Ascending aorta (tissue), 2 donors: ENCODE results near the gene ANTXR1. TPM values are rescaled to one million over a fixed set of nuclear protein-coding genes. Genes with fewer than 3 reads are reported as not detected.
"Not testable (repeated sequence)": the region's sequence is repeated elsewhere in the genome, so short reads cannot be mapped to it uniquely, and the experiment has no call there.

ENCODE experiments used
- DNase-seq, 2 donors: peaks; one replicate each; pipeline ENCODE4 v3.0.0-alpha.2; 2019; ENCODE audit warnings: low spot score in 2 of 2
- H3K27ac ChIP-seq, 2 donors: fragments of 200-600 bp; sonication (generic); one replicate each; pipeline ENCODE4 v1.5.1; 2016 to 2017; ENCODE audit warnings: mild to moderate bottlenecking in 1 of 2
- H3K27me3 ChIP-seq: fragments of 200-600 bp; sonication (generic); one replicate; pipeline ENCODE4 v1.5.1; 2017
- H3K36me3 ChIP-seq, 2 donors: fragments of 200-600 bp; sonication (generic); one replicate each; pipeline ENCODE4 v1.5.1; 2016
- H3K4me1 ChIP-seq, 2 donors: fragments of 200-600 bp; sonication (generic); one replicate each; pipeline ENCODE4 v1.5.1; 2016 to 2017; ENCODE audit warnings: mild to moderate bottlenecking in 1 of 2
- H3K4me3 ChIP-seq, 2 donors: fragments of 200-600 bp; sonication (generic); one replicate each; pipeline ENCODE4 v1.5.1; 2016 to 2017; ENCODE audit warnings: mild to moderate bottlenecking in 1 of 2
- H3K9me3 ChIP-seq, 2 donors: fragments of 200-600 bp; sonication (generic); one replicate each; pipeline ENCODE4 v1.5.1; 2016
- intact Hi-C: fragments of 100-400 bp; cut with DNase I; formaldehyde crosslinking; loops from one replicate; pipeline ENCODE4 v1.15.1; 2023
- total RNA-seq: library from RNA; depleted of rRNA; stranded (reverse); fragments of >200 nt; gene quantifications from one replicate; pipeline ENCODE4 v1.1.0, GENCODE V29; 2016
- TF ChIP-seq, protein P1 (sequence below), 3 experiments: fragments of 200-600 bp in 2 of 3; fragments of 450-650 bp in 1 of 3; sonication (generic) in 2 of 3; IDR thresholded peaks; one replicate each; pipeline ENCODE4 v1.5.1; 2016 to 2019; ENCODE audit warnings: antibody characterized with exemption in 3 of 3, mild to moderate bottlenecking in 1 of 3, moderate library complexity in 1 of 3

The ANTXR1 gene
- total RNA-seq, 1 donor from 2014 or later = 90.3 TPM

DNA sequence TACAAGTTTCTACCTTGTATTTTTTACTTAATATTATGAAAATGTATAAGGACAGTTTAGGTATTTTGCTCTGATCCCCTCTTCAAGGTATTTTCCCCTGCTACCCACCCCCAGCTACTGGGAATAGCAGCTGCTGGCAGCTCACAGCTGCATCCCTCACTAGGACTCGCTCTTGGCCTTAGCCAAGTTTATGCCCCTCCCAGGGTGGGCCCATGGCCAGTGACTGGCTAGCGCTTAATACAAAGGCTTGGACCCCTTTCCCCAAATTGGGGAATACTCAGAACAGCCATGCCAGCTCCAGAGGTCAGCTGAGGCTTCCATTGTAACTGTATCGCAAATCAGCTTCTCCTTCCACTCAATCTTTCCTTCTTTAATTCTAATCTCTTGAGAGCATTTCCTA, 242.8 kb downstream of the ANTXR1 start:
- intact Hi-C loops = loop anchor here (2.0 kb wide), 1 partner anchor 51 kb away; no protein-coding TSS in a partner anchor
- no peak for DNase-seq
- no peak overlapping the region for H3K4me3 ChIP-seq
- H3K27ac ChIP-seq = peak overlapping the region in 1 of 2 donors; percentile 31
- peaks cover 0 to 8% of the 10 kb centered on the region in 2 donors for H3K9me3 ChIP-seq
- no peaks in the 10 kb centered on the region for H3K27me3 ChIP-seq
- TF ChIP-seq, protein P1, sequence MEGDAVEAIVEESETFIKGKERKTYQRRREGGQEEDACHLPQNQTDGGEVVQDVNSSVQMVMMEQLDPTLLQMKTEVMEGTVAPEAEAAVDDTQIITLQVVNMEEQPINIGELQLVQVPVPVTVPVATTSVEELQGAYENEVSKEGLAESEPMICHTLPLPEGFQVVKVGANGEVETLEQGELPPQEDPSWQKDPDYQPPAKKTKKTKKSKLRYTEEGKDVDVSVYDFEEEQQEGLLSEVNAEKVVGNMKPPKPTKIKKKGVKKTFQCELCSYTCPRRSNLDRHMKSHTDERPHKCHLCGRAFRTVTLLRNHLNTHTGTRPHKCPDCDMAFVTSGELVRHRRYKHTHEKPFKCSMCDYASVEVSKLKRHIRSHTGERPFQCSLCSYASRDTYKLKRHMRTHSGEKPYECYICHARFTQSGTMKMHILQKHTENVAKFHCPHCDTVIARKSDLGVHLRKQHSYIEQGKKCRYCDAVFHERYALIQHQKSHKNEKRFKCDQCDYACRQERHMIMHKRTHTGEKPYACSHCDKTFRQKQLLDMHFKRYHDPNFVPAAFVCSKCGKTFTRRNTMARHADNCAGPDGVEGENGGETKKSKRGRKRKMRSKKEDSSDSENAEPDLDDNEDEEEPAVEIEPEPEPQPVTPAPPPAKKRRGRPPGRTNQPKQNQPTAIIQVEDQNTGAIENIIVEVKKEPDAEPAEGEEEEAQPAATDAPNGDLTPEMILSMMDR (IDR thresholded peaks at IDR 0.05) = no peak
- peaks cover 4 to 19% of the 10 kb centered on the region in 2 donors for H3K4me1 ChIP-seq
- no peaks in the 10 kb centered on the region for H3K36me3 ChIP-seq

DNA sequence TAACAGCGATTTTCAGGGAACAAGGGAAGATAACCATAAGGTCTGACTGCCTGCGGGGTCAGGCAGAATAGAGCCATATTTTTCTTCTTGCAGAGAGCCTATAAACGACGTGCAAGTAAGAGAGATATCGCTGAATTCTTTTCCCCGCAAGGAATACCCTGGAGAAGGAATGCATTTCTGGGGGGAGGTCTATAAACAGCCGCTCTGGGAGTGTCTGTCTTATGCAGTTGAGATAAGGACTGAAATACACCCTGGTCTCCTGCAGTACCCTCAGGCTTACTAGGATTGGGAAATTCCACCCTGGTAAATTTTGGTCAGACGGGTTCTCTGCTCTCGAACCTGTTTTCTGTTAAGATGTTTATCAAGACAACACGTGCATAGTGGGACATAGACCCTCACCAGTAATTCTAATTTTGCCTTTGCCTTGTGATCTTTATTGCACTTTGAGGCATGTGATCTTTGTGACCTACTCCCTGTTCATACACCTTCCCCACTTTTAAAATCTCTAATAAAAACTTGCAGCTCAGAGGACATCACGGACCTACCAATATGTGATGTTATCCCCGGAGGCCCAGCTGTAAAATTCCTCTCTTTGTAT, 247.1 kb downstream of the ANTXR1 start:
- H3K36me3 ChIP-seq, H3K4me3 ChIP-seq, H3K4me1 ChIP-seq, intact Hi-C loops, H3K27ac ChIP-seq, DNase-seq, H3K9me3 ChIP-seq, H3K27me3 ChIP-seq: not testable (repeated sequence)

DNA sequence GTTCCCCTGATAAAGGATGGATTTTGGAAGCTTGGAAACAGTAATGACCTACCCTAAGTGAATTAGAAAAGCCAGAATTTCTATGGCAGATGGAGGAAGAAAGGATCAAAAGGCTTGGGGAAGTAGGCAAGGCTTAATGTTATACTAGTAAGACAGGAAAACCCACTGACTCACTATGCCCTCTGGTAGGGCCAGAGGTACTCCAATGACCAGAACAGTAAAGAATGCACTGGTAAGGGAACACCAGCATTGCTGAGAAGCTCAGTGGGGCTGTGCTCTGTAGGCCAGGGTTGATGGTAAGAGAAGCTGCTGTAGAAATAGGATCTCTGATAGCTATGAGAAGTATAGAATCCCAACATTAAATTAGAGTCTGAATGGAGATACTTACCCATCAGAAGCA, 247.7 kb downstream of the ANTXR1 start:
- H3K4me1 ChIP-seq = no peaks in the 10 kb centered on the region
- H3K9me3 ChIP-seq = peaks cover 0 to 8% of the 10 kb centered on the region in 2 donors
- no peaks in the 10 kb centered on the region for H3K36me3 ChIP-seq
- no peak for DNase-seq
- intact Hi-C loops = no loop called here
- H3K27ac ChIP-seq = no peak overlapping the region
- H3K4me3 ChIP-seq = no peak overlapping the region
- TF ChIP-seq, protein P1 (IDR thresholded peaks at IDR 0.05) = no peak
- H3K27me3 ChIP-seq = no peaks in the 10 kb centered on the region

DNA sequence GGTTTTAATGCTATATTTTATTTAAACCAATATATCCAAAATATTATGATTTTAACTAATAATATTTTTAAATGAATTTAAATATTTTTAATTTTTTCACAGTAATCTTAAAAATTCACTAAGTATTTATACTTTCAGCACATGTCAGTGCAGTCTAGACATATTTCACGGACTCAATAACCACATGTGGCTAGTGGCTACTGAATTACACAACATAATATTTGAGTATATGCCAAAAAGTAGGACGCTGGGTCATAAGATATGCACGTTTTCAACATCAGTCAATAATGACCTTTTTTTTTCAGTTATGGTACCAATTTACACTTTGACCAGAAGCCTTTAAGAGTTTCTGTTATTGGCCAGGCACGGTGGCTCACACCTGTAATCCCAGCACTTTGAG, 256.4 kb downstream of the ANTXR1 start:
- no peak for DNase-seq
- Histone ChIP-seq H3K27me3 (no peaks in the 10 kb centered on the region), H3K4me3 (no peak overlapping the region), H3K4me1 (peaks cover 3 to 19% of the 10 kb centered on the region in 2 donors), H3K36me3 (no peaks in the 10 kb centered on the region), H3K27ac (no peak overlapping the region), H3K9me3 (no peaks in the 10 kb centered on the region)
- intact Hi-C loops = no loop called here
- TF ChIP-seq, protein P1 (IDR thresholded peaks at IDR 0.05) = no peak

DNA sequence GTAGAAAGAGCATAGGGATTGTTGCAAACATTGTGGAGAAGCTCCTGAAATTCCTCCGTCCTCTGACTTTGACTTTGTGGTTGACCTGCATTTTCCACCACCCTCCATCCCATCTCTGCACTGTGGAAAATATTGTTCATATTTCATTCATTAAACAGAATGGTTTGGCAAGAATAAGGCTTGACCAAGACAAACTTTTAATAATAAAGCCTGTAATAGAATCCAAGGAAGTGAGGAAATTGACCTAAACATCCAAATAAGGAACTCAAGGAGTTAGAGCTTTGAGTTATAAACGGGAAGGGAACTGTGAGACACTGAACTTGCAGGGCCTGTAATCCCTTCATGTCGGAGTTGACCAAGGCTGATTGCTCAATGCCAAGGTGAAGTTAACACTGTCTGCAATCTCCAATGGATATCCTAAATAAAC, 258.9 kb downstream of the ANTXR1 start:
- DNase-seq = no peak
- H3K4me1 ChIP-seq = peaks cover 3 to 19% of the 10 kb centered on the region in 2 donors
- peak overlapping the region; percentile 1 to 13 for H3K27ac ChIP-seq
- TF ChIP-seq, protein P1 (IDR thresholded peaks at IDR 0.05) = no peak
- H3K9me3 ChIP-seq = no peaks in the 10 kb centered on the region
- intact Hi-C loops = no loop called here
- no peaks in the 10 kb centered on the region for H3K36me3 ChIP-seq
- no peaks in the 10 kb centered on the region for H3K27me3 ChIP-seq
- H3K4me3 ChIP-seq = no peak overlapping the region

DNA sequence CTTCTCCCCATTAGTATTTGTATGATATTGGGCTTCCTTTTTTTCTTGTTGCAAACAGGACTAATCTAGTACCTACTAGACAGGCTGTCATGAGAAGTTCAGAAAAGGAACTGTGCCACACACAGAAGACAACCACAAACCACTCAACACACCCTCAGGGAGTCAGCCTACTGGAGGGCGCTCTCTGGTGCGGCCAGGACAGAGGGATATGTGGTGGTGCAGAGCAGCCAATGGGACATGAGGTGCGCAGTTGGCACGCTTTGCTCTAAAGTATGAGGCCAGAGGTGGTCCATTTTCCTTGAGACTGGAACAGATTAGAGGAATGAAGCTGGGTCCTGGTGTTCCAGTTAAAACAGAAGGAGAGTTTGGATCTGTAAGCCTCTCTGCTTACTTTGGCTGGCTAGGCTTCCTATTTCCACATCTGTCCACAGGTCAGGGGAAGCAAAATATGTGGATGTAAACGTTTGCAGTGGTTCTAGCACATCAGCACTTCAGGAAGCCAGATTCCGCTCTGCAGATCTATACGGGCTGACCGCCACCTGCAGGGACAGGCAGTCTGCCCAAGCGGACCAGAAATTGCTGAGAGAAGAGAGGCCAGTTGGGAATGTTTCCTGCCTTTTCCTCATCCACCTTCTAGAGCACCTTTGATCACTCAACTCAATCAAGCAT, 260.0 kb downstream of the ANTXR1 start:
- DNase-seq = no peak
- TF ChIP-seq, protein P1 (IDR thresholded peaks at IDR 0.05) = no peak
- no peak overlapping the region for H3K4me3 ChIP-seq
- H3K27ac ChIP-seq = peak overlapping the region in 1 of 2 donors; percentile 9
- no peaks in the 10 kb centered on the region for H3K36me3 ChIP-seq
- no peaks in the 10 kb centered on the region for H3K9me3 ChIP-seq
- H3K4me1 ChIP-seq = peaks cover 3 to 19% of the 10 kb centered on the region in 2 donors
- no peaks in the 10 kb centered on the region for H3K27me3 ChIP-seq
- intact Hi-C loops = no loop called here
